K562 (cell line): Measurements from ENCODE around the gene STYX. TPM values are rescaled to one million over a fixed set of nuclear protein-coding genes. Genes with fewer than 3 reads are reported as not detected.
A peak's percentile ranks its signal among the peaks of the same experiment; 100 is the strongest.

Experiments used
- NFIC ChIP-seq: fragments of 450-650 bp; IDR thresholded peaks from 2 replicates; pipeline ENCODE4 v1.6.1; 2017; ENCODE audit warnings: mild to moderate bottlenecking, inconsistent platforms
- ZFX ChIP-seq: sonication (generic); formaldehyde crosslinking; IDR thresholded peaks from 2 replicates; pipeline ENCODE4 v1.8.0; 2022; ENCODE audit warnings: mild to moderate bottlenecking, missing genetic modification reagents, moderate library complexity
- polyA plus RNA-seq, 8 experiments: library from polyadenylated mRNA; depleted of rRNA in 4 of 8; stranded (reverse) in 5 of 8; unstranded in 3 of 8; fragments of >200 nt; fragmentation: Nextera tagmentation in 2 of 8; fragmentation: Illumina TruSeq in 1 of 8; extraction: Ambion mirVana in 2 of 8; extraction: Trizol in 1 of 8; gene quantifications; 2 replicates each; pipeline versions ENCODE4 v1.2.1 to v1.2.3, GENCODE V29; 2011 to 2014; ENCODE audit warnings: inconsistent platforms in 1 of 8, missing spikeins in 1 of 8
- total RNA-seq, 7 experiments: library from RNA; depleted of rRNA in 6 of 7; stranded (reverse); fragments of >200 nt in 6 of 7; fragmentation: Illumina TruSeq in 2 of 7; extraction: Trizol in 2 of 7; gene quantifications; 2 replicates each; pipeline versions ENCODE4 v1.2.1 to v1.2.3, GENCODE V29; 2011 to 2021; ENCODE audit warnings: low replicate concordance in 1 of 7
- TF ChIP-seq, protein P1 (sequence below): fragments of 450-650 bp; formaldehyde crosslinking; IDR thresholded peaks from 2 replicates; pipeline ENCODE4 v1.4.0; 2020; ENCODE audit warnings: mild to moderate bottlenecking, moderate library complexity
- TF ChIP-seq, protein P2 (sequence below): IDR thresholded peaks from 2 replicates; pipeline ENCODE4 v1.6.1; 2011; ENCODE audit not compliant: insufficient read length; ENCODE audit errors: extremely low read depth
- TF ChIP-seq, protein P3 (sequence below), 2 experiments: fragments of 450-650 bp; IDR thresholded peaks; 2 replicates each; pipeline ENCODE4 v1.6.1; 2016
- TF ChIP-seq, protein P4 (sequence below): fragments of 450-650 bp; IDR thresholded peaks from 2 replicates; pipeline ENCODE4 v1.6.1; 2016

STYX gene
- total and polyA plus RNA-seq, 9 of the 15 experiments (the other 6 are each of a cell fraction or from before 2014, with no cell fraction given) = 5.0 to 15.4 (median 10.6) TPM

DNA sequence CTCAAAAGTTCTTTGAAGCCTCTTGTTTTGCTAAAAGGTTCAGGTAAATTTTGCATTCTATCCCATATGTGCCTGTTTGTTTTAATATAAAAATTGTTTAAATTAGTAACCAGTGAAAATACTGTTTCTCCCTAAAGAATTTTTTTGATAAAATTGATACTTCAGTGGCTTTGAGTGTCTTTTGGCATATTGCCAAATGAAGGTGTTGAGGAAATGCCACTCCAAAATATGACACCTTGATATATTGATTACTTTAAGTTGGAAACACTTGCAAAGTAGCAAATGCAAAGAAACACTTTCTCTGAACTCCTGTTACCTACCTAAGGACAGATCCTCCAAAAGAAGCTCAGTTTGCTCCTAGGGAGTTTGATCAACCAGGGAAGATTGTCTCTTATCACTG is 8.4 kb downstream of the STYX start (continued):
- peak; percentile 98 for TF ChIP-seq NFIC
- no peak for TF ChIP-seq ZFX (CRISPR knock-in tag)
- TF ChIP-seq, protein P1, sequence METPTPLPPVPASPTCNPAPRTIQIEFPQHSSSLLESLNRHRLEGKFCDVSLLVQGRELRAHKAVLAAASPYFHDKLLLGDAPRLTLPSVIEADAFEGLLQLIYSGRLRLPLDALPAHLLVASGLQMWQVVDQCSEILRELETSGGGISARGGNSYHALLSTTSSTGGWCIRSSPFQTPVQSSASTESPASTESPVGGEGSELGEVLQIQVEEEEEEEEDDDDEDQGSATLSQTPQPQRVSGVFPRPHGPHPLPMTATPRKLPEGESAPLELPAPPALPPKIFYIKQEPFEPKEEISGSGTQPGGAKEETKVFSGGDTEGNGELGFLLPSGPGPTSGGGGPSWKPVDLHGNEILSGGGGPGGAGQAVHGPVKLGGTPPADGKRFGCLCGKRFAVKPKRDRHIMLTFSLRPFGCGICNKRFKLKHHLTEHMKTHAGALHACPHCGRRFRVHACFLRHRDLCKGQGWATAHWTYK (CRISPR knock-in tag) = no peak
- TF ChIP-seq, protein P2, sequence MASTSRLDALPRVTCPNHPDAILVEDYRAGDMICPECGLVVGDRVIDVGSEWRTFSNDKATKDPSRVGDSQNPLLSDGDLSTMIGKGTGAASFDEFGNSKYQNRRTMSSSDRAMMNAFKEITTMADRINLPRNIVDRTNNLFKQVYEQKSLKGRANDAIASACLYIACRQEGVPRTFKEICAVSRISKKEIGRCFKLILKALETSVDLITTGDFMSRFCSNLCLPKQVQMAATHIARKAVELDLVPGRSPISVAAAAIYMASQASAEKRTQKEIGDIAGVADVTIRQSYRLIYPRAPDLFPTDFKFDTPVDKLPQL = no peak
- TF ChIP-seq, protein P3, sequence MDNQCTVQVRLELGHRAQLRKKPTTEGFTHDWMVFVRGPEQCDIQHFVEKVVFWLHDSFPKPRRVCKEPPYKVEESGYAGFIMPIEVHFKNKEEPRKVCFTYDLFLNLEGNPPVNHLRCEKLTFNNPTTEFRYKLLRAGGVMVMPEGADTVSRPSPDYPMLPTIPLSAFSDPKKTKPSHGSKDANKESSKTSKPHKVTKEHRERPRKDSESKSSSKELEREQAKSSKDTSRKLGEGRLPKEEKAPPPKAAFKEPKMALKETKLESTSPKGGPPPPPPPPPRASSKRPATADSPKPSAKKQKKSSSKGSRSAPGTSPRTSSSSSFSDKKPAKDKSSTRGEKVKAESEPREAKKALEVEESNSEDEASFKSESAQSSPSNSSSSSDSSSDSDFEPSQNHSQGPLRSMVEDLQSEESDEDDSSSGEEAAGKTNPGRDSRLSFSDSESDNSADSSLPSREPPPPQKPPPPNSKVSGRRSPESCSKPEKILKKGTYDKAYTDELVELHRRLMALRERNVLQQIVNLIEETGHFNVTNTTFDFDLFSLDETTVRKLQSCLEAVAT (IDR thresholded peaks at IDR 0.05) = no peak
- TF ChIP-seq, protein P4, sequence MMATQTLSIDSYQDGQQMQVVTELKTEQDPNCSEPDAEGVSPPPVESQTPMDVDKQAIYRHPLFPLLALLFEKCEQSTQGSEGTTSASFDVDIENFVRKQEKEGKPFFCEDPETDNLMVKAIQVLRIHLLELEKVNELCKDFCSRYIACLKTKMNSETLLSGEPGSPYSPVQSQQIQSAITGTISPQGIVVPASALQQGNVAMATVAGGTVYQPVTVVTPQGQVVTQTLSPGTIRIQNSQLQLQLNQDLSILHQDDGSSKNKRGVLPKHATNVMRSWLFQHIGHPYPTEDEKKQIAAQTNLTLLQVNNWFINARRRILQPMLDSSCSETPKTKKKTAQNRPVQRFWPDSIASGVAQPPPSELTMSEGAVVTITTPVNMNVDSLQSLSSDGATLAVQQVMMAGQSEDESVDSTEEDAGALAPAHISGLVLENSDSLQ = 0 out of 2 replicates have a peak, but pooled peaks have one; percentile 12
